ENCODE data around the gene ZNF563. TPM values are rescaled to one million over a fixed set of nuclear protein-coding genes. Genes with fewer than 3 reads are reported as not detected.

Gene ZNF563
- total and polyA plus RNA-seq, 4 donors = 2.0 to 5.4 (median 3.5) TPM

DNA sequence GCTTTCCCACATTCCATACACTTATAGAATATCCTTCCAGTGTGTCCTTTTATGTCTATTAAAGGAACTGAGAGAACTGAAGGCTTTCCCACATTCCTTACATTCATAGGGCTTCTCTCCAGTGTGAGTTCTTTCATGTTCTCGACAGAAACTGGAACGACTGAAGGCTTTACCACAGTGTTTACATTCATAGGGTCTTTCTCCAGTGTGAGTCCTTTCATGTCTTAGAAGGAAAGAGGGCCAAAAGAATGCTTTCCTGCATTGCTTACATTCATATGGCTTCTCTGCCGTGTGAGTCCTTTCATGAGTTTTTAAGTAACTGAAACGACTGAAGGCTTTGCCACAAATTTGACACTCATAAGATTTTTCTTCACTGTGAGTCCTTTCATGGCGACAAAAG, 61.0 kb downstream of the ZNF563 start:
- H3K9me3 ChIP-seq (ENCODE audit: control insufficient read depth, insufficient read depth, low read length) = peaks cover 9% of the 10 kb centered on the region
- H3K4me3 ChIP-seq (ENCODE audit: low read depth, low read length) = no peak overlapping the region
- WGBS (ENCODE audit: insufficient coverage) = 92% methylated on average over 4 of the region's 5 CpGs
- DNase-seq (ENCODE audit: low read depth in 4 of 6, low spot score in 6 of 6) = no peak
- H3K4me1 ChIP-seq (ENCODE audit: control insufficient read depth, insufficient read depth, low read length) = no peaks in the 10 kb centered on the region
- no peak overlapping the region for H3K27ac ChIP-seq (ENCODE audit: low read depth, low read length)
- peaks cover 28% of the 10 kb centered on the region for H3K36me3 ChIP-seq (ENCODE audit: control insufficient read depth, insufficient read depth, low read length)
- H3K27me3 ChIP-seq (ENCODE audit: control insufficient read depth, insufficient read depth, low read length) = no peaks in the 10 kb centered on the region

DNA sequence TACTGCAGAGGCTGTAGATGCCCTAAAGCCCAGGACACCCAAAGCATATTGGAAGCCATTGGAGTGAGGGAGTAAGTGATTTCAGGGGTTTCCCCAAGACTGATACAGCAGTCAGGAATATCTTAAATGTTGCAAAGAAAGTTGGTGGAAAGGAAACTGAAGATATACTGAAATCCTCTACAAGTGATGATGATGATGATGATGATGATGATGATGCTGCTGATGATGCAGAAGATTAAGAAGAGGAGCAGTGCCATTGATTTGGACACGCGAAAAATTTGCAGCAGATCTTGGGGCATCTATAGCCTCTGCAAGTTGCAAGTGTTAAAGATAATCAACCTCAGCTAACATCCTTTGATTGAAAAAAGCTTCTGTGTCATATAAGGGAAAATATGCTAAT, 62.6 kb downstream of the ZNF563 start:
- Histone ChIP-seq H3K36me3 (ENCODE audit: control insufficient read depth, insufficient read depth, low read length) (peaks cover 28% of the 10 kb centered on the region), H3K4me3 (ENCODE audit: low read depth, low read length) (no peak overlapping the region), H3K9me3 (ENCODE audit: control insufficient read depth, insufficient read depth, low read length) (peaks cover 9% of the 10 kb centered on the region), H3K4me1 (ENCODE audit: control insufficient read depth, insufficient read depth, low read length) (no peaks in the 10 kb centered on the region), H3K27me3 (ENCODE audit: control insufficient read depth, insufficient read depth, low read length) (no peaks in the 10 kb centered on the region), H3K27ac (ENCODE audit: low read depth, low read length) (no peak overlapping the region)
- DNase-seq (ENCODE audit: low read depth in 4 of 6, low spot score in 6 of 6) = no peak
- WGBS (ENCODE audit: insufficient coverage) = no CpG with 5 or more reads among the region's 2 CpGs

Small RNA genes within 50 kb of the gene (small RNA-seq; reads per million reads assigned to genes)
- not detected for gene RPS29P23 (ENCODE audit: low replicate concordance)

Other genes with a start within 250 kb of the ZNF563 start
- 10 to 100 TPM in 1 of 2 donors, 1 to 10 TPM in 1; 9.6 to 10.7 TPM for gene ZNF20, start 193.3 kb downstream of the ZNF563 start, total RNA-seq
- 1 to 10 TPM; 4.4 to 5.6 TPM for gene ZNF20, start 193.3 kb downstream of the ZNF563 start, polyA plus RNA-seq (ENCODE audit: insufficient read length in 2 of 2)
- gene ZNF625, start 176.9 kb downstream of the ZNF563 start, total RNA-seq = 10 to 100 TPM; 21.9 to 25.8 TPM
- gene ZNF625, start 176.9 kb downstream of the ZNF563 start, polyA plus RNA-seq (ENCODE audit: insufficient read length in 2 of 2) = 10 to 100 TPM; 15.2 to 17.8 TPM
- 10 to 100 TPM; 18.7 to 25.2 TPM for gene ZNF136, start 170.5 kb downstream of the ZNF563 start, total RNA-seq
- gene ZNF136, start 170.5 kb downstream of the ZNF563 start, polyA plus RNA-seq (ENCODE audit: insufficient read length in 2 of 2) = 10 to 100 TPM; 13.3 to 15.3 TPM
- 10 to 100 TPM; 18.9 to 20.7 TPM for gene ZNF44, start 38.8 kb downstream of the ZNF563 start, total RNA-seq
- gene ZNF44, start 38.8 kb downstream of the ZNF563 start, polyA plus RNA-seq (ENCODE audit: insufficient read length in 2 of 2) = 10 to 100 TPM; 14.9 to 18.0 TPM
- 10 to 100 TPM; 11.5 to 13.2 TPM for gene ZNF442, start 32.0 kb upstream of the ZNF563 start, total RNA-seq
- gene ZNF442, start 32.0 kb upstream of the ZNF563 start, polyA plus RNA-seq (ENCODE audit: insufficient read length in 2 of 2) = 1 to 10 TPM; 2.9 to 3.3 TPM
- 1 to 10 TPM; 9.7 to 10.0 TPM for gene ZNF799, start 67.6 kb upstream of the ZNF563 start, total RNA-seq
- 1 to 10 TPM; 5.5 to 6.2 TPM for gene ZNF799, start 67.6 kb upstream of the ZNF563 start, polyA plus RNA-seq (ENCODE audit: insufficient read length in 2 of 2)
- 10 to 100 TPM; 10.9 TPM for gene ZNF443, start 107.4 kb upstream of the ZNF563 start, total RNA-seq
- 1 to 10 TPM; 6.7 to 7.6 TPM for gene ZNF443, start 107.4 kb upstream of the ZNF563 start, polyA plus RNA-seq (ENCODE audit: insufficient read length in 2 of 2)
- 10 to 100 TPM; 13.1 to 20.5 TPM for gene ZNF709, start 151.2 kb upstream of the ZNF563 start, total RNA-seq
- 1 to 10 TPM; 9.4 to 9.5 TPM for gene ZNF709, start 151.2 kb upstream of the ZNF563 start, polyA plus RNA-seq (ENCODE audit: insufficient read length in 2 of 2)
- 10 to 100 TPM; 19.9 to 23.6 TPM for gene ZNF564, start 217.8 kb upstream of the ZNF563 start, total RNA-seq
- gene ZNF564, start 217.8 kb upstream of the ZNF563 start, polyA plus RNA-seq (ENCODE audit: insufficient read length in 2 of 2) = 1 to 10 TPM; 5.8 to 6.3 TPM

Data from spinal cord (tissue), 10 donors.